IMR-90 (cell line): Measurements from ENCODE around the gene KRTAP9-1. TPM values are rescaled to one million over a fixed set of nuclear protein-coding genes. Genes with fewer than 3 reads are reported as not detected.

ENCODE experiments used
- ATAC-seq: fragments of 200-7000 bp; cut with Tn5 transposase; 2 replicates; pipeline ENCODE4 v1.9.1; 2020; ENCODE audit warnings: low read depth, mild to moderate bottlenecking, moderate library complexity
- BruUV-seq: library from RNA; stranded (reverse); fragments of 400-500 nt; replicated peaks from 2 replicates; lab custom pipeline; 2021; lab: Mats Ljungman, UMichigan
- CTCF ChIA-PET: fragments of 300-600 bp; formaldehyde crosslinking; extraction: SDS; loops from one replicate; lab custom pipeline; 2021; ENCODE audit warnings: antibody characterized with exemption; lab: Yijun Ruan, JAX
- POLR2A ChIA-PET: fragments of 300-600 bp; sonication (Branson Sonifier 250); formaldehyde crosslinking; loops from one replicate; lab custom pipeline; 2022; ENCODE audit warnings: antibody characterized with exemption; ENCODE audit not compliant: unreplicated experiment; lab: Charles Lee
- DNase-seq: peaks from one replicate; pipeline ENCODE4 v3.0.0; 2013
- H2AFZ ChIP-seq: replicated peaks from 2 replicates; pipeline ENCODE3; 2013; ENCODE audit warnings: low read length, mild to moderate bottlenecking; ENCODE audit not compliant: poor library complexity
- H2AK5ac ChIP-seq: 2 replicates; pipeline ENCODE4 v1.6.1; 2013; ENCODE audit warnings: low read depth, low read length, inconsistent platforms
- H2AK9ac ChIP-seq: replicated peaks from 2 replicates; pipeline ENCODE3; 2013; ENCODE audit warnings: mild to moderate bottlenecking, low read depth, low read length, moderate library complexity; ENCODE audit not compliant: poor library complexity
- H2BK120ac ChIP-seq: 2 replicates; pipeline ENCODE4 v1.6.1; 2013; ENCODE audit warnings: low read depth, low read length, inconsistent platforms
- H2BK15ac ChIP-seq: 3 replicates; pipeline ENCODE4 v1.6.1; 2013; ENCODE audit warnings: low read depth, low read length, inconsistent platforms
- H2BK20ac ChIP-seq: 2 replicates; pipeline ENCODE4 v1.6.1; 2013; ENCODE audit warnings: low read depth, mild to moderate bottlenecking, inconsistent platforms, low read length, moderate library complexity
- H2BK5ac ChIP-seq: 2 replicates; pipeline ENCODE4 v1.6.1; 2013; ENCODE audit warnings: mild to moderate bottlenecking, low read depth, low read length, inconsistent platforms; ENCODE audit not compliant: poor library complexity, severe bottlenecking
- H3K14ac ChIP-seq: replicated peaks from 2 replicates; pipeline ENCODE4 v1.6.1; 2013; ENCODE audit warnings: low read depth, low read length, inconsistent platforms
- H3K18ac ChIP-seq: 2 replicates; pipeline ENCODE4 v1.6.1; 2013; ENCODE audit warnings: low read depth, low read length, control low read depth
- H3K23ac ChIP-seq: 2 replicates; pipeline ENCODE4 v1.6.1; 2013; ENCODE audit warnings: low read depth, low read length, inconsistent platforms
- H3K27ac ChIP-seq: 2 replicates; pipeline ENCODE4 v1.5.1; 2013; ENCODE audit warnings: mild to moderate bottlenecking, control low read depth, low read length; ENCODE audit not compliant: insufficient read depth
- H3K27me3 ChIP-seq: 2 replicates; pipeline ENCODE4 v1.6.1; 2013; ENCODE audit warnings: low read length; ENCODE audit not compliant: control insufficient read depth, insufficient read depth
- H3K36me3 ChIP-seq: 2 replicates; pipeline ENCODE4 v1.6.1; 2013; ENCODE audit warnings: low read length, mixed read lengths; ENCODE audit not compliant: control insufficient read depth, insufficient read depth
- H3K4ac ChIP-seq: 2 replicates; pipeline ENCODE4 v1.6.1; 2013; ENCODE audit warnings: low read depth, low read length, inconsistent platforms
- H3K4me1 ChIP-seq: 2 replicates; pipeline ENCODE4 v1.6.1; 2013; ENCODE audit warnings: low read length, mixed read lengths; ENCODE audit not compliant: control insufficient read depth, insufficient read depth
- H3K4me2 ChIP-seq: 2 replicates; pipeline ENCODE4 v1.6.1; 2013; ENCODE audit warnings: low read depth, mild to moderate bottlenecking, control low read depth, low read length, moderate library complexity
- H3K4me3 ChIP-seq: 2 replicates; pipeline ENCODE4 v1.5.1; 2013; ENCODE audit warnings: low read depth, mild to moderate bottlenecking, control low read depth, low read length, moderate library complexity; ENCODE audit not compliant: insufficient read depth
- H3K56ac ChIP-seq: 2 replicates; pipeline ENCODE4 v1.6.1; 2013; ENCODE audit warnings: low read length, inconsistent platforms; ENCODE audit not compliant: insufficient read depth; ENCODE audit errors: extremely low read depth
- H3K79me1 ChIP-seq, 2 experiments: 2 replicates each; pipeline ENCODE4 v1.6.1; 2013; ENCODE audit warnings: low read length in 2 of 2, inconsistent platforms in 1 of 2, low read depth in 1 of 2
- H3K9ac ChIP-seq: 2 replicates; pipeline ENCODE4 v1.6.1; 2013; ENCODE audit warnings: low read depth, low read length, control low read depth
- H3K9me1 ChIP-seq: 2 replicates; pipeline ENCODE4 v1.6.1; 2013; ENCODE audit warnings: low read length, inconsistent platforms; ENCODE audit not compliant: insufficient read depth
- H3K9me3 ChIP-seq: 2 replicates; pipeline ENCODE4 v1.6.1; 2013; ENCODE audit warnings: low read length; ENCODE audit not compliant: control insufficient read depth, insufficient read depth
- H4K20me1 ChIP-seq: 2 replicates; pipeline ENCODE4 v1.6.1; 2013; ENCODE audit warnings: low read length, inconsistent platforms; ENCODE audit not compliant: insufficient read depth
- H4K5ac ChIP-seq: 2 replicates; pipeline ENCODE4 v1.6.1; 2013; ENCODE audit warnings: mild to moderate bottlenecking, low read depth, low read length, control low read depth
- H4K8ac ChIP-seq, 2 experiments: 2 replicates each; pipeline ENCODE4 v1.6.1; 2013; ENCODE audit warnings: low read depth in 2 of 2, low read length in 2 of 2, control low read depth in 1 of 2, inconsistent platforms in 1 of 2
- H4K91ac ChIP-seq: 2 replicates; pipeline ENCODE4 v1.6.1; 2013; ENCODE audit warnings: low read depth, low read length, inconsistent platforms; ENCODE audit not compliant: insufficient read depth
- ELK1 ChIP-seq: fragments of 150-350 bp; IDR thresholded peaks from 2 replicates; pipeline ENCODE4 v1.6.1; 2016; ENCODE audit warnings: low read depth, mild to moderate bottlenecking, low read length, moderate library complexity, borderline replicate concordance
- MAFK ChIP-seq: IDR thresholded peaks from 2 replicates; pipeline ENCODE4 v1.6.1; 2012; ENCODE audit warnings: low read depth, low read length, improper control_type of control experiment
- RAD21 ChIP-seq: IDR thresholded peaks from 2 replicates; pipeline ENCODE4 v1.6.1; 2012; ENCODE audit warnings: low read length, improper control_type of control experiment
- RCOR1 ChIP-seq: IDR thresholded peaks from 2 replicates; pipeline ENCODE4 v1.6.1; 2012; ENCODE audit warnings: mild to moderate bottlenecking, low read length, improper control_type of control experiment; ENCODE audit not compliant: insufficient replicate concordance
- WGBS, 2 experiments: methylation state at CpG; one replicate each; pipeline versions ENCODE4 v1.1.5 to v1.1.7; 2013; ENCODE audit warnings: missing lambda C conversion rate in 2 of 2; ENCODE audit not compliant: insufficient read length in 1 of 2; ENCODE audit errors: extremely low coverage in 2 of 2; 5-methylcytosine and 5-hydroxymethylcytosine counted together
- dilution Hi-C: fragments of 300-500 bp; cut with HindIII; formaldehyde crosslinking; loops from one replicate; pipeline ENCODE4 v1.14.3; 2018; ENCODE audit warnings: low sequenced_read_pairs; ENCODE audit not compliant: unreplicated experiment
- in situ Hi-C: fragments of 300-500 bp; cut with MboI; formaldehyde crosslinking; loops from 3 replicates; pipeline ENCODE4 v1.14.3; 2019; ENCODE audit warnings: low sequenced_read_pairs, inconsistent platforms, mixed read lengths
- intact Hi-C: fragments of 100-400 bp; cut with micrococcal nuclease; formaldehyde crosslinking; loops from 2 replicates; pipeline ENCODE4 v1.10.0; 2022
- polyA plus RNA-seq, 3 experiments: library from polyadenylated mRNA; depleted of rRNA; stranded (reverse); fragments of >200 nt; gene quantifications; 2 replicates each; pipeline ENCODE4 v1.2.3, GENCODE V29; 2012; ENCODE audit warnings: low replicate concordance in 1 of 3
- total RNA-seq: library from RNA; depleted of rRNA; stranded (reverse); fragments of >200 nt; gene quantifications from 2 replicates; pipeline ENCODE4 v1.2.3, GENCODE V29; 2012

The KRTAP9-1 gene
- total and polyA plus RNA-seq, 2 of the 4 experiments (the other 2 are of a cell fraction): not detected

GRCh38 chr17:41176744-41177387 is 12.8 kb upstream of the KRTAP9-1 start:
- Histone ChIP-seq H2AFZ (no peak overlapping the region), H4K8ac (no peak overlapping the region), H4K20me1 (no peaks in the 10 kb centered on the region), H2BK20ac (no peak overlapping the region), H3K27ac (no peak overlapping the region), H3K9me1 (no peaks in the 10 kb centered on the region; the same call in 1 of the 2 replicates), H3K4ac (no peak overlapping the region), H3K9ac (no peak overlapping the region), H3K4me3 (no peak overlapping the region), H3K27me3 (no peaks in the 10 kb centered on the region; the same call in 1 of the 2 replicates), H3K14ac (no peak overlapping the region), H2BK15ac (no peak overlapping the region), H4K91ac (no peak overlapping the region), H3K79me1 (no peaks in the 10 kb centered on the region), H2BK120ac (no peak overlapping the region), H3K36me3 (no peaks in the 10 kb centered on the region), H3K18ac (no peak overlapping the region), H2AK9ac (no peak overlapping the region), H4K5ac (no peak overlapping the region), H3K4me2 (no peak overlapping the region), H3K56ac (no peak overlapping the region), H2AK5ac (no peak overlapping the region), H3K9me3 (no peaks in the 10 kb centered on the region), H3K23ac (no peak overlapping the region), H3K4me1 (peaks cover 3% of the 10 kb centered on the region; the same call in 1 of the 2 replicates), H2BK5ac (no peak overlapping the region)
- no TSS peak for BruUV-seq
- POLR2A ChIA-PET: no interaction called here
- DNase-seq: no peak
- TF ChIP-seq RAD21: no peak
- no peak for TF ChIP-seq RCOR1
- no peak for TF ChIP-seq ELK1
- no peak for TF ChIP-seq MAFK
- ATAC-seq: no peak
- dilution Hi-C loops: no loop called here
- intact Hi-C loops: no loop called here
- CTCF ChIA-PET: no interaction called here
- in situ Hi-C loops: no loop called here
- no CpG with 5 or more reads among the region's 3 CpGs for WGBS, 2 experiments
